ENCODE measurements around the gene LYPD6B.

The LYPD6B gene

DNA sequence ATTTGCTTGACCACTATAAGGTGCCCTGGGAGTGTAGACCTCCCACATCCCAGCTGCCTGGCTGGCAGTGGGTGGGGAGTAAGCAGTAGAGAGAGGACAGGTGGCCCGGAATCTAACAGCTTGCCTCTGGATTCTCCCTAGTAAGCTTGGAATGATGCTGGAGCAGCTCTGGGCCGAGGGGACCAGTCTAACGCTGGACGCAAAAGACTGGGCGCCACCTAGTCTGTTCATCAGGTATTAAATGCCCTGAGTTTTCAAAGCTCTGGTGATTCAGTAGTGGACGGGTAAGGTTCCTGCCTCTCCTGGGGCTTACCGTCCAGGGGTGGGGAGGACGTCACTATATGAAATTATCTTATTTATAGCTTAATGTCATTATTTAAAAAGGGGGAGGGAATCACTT, 648 bp upstream of the LYPD6B start:
- no peak for DNase-seq (ENCODE audit: low read depth)
- TF ChIP-seq, protein P1, sequence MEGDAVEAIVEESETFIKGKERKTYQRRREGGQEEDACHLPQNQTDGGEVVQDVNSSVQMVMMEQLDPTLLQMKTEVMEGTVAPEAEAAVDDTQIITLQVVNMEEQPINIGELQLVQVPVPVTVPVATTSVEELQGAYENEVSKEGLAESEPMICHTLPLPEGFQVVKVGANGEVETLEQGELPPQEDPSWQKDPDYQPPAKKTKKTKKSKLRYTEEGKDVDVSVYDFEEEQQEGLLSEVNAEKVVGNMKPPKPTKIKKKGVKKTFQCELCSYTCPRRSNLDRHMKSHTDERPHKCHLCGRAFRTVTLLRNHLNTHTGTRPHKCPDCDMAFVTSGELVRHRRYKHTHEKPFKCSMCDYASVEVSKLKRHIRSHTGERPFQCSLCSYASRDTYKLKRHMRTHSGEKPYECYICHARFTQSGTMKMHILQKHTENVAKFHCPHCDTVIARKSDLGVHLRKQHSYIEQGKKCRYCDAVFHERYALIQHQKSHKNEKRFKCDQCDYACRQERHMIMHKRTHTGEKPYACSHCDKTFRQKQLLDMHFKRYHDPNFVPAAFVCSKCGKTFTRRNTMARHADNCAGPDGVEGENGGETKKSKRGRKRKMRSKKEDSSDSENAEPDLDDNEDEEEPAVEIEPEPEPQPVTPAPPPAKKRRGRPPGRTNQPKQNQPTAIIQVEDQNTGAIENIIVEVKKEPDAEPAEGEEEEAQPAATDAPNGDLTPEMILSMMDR (IDR thresholded peaks at IDR 0.05; ENCODE audit: low read depth, low read length, missing control alignments): no peak
- peak overlapping the region; percentile 72; the same call in 1 of the 2 replicates for H3K4me3 ChIP-seq (ENCODE audit: low read depth, low read length)

DNA sequence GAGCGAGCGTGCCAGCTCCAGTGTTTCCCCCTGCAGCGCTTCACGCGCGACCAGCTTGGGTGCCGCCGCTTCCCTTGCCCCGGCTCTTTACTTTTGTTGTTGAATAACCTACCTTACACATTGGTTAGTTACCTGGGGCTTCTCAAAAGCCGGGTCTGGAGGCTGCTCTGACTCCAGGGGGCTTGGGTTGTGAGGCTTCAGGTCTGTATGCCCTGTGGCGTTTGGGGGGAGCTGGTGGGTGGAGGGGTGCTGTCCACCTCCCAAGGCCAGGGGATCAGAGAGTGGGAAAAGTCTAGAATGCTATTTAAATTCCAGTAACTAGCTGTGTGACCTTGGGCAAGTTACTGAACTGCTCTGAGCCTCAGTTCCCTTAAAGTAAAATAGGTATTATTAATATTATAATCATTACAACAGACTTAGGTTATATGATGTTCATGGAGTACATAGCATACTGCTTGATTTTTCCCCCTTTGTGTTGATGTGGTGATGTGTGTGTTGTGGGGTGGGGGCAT, 770 bp downstream of the LYPD6B start:
- TF ChIP-seq, protein P1 (IDR thresholded peaks at IDR 0.05; ENCODE audit: low read depth, low read length, missing control alignments): no peak
- no peak for DNase-seq (ENCODE audit: low read depth)
- H3K4me3 ChIP-seq (ENCODE audit: low read depth, low read length): peak overlapping the region; percentile 72

DNA sequence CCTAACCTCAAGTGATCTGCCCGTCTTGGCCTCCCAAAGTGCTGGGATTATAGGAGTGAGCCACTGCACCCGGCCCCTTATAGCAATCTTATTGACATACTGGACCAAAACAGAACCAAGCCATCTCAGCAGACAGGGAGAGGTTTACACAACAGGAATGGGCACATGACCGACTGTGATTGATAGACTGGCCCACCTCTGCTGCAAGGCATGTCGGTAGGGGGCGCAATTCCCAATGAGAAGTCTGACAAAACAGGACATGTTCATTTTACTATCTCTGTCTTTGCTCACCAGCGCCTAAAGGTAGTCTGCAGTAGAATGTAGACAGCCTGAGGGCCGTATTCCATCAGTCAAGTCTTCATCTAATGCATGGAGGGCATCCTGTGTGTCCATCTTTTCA, 2.0 kb downstream of the LYPD6B start:
- no peak overlapping the region for H3K4me3 ChIP-seq (ENCODE audit: low read depth, low read length)
- DNase-seq (ENCODE audit: low read depth): peak; percentile 49
- TF ChIP-seq, protein P1 (IDR thresholded peaks at IDR 0.05; ENCODE audit: low read depth, low read length, missing control alignments): peak; percentile 88

DNA sequence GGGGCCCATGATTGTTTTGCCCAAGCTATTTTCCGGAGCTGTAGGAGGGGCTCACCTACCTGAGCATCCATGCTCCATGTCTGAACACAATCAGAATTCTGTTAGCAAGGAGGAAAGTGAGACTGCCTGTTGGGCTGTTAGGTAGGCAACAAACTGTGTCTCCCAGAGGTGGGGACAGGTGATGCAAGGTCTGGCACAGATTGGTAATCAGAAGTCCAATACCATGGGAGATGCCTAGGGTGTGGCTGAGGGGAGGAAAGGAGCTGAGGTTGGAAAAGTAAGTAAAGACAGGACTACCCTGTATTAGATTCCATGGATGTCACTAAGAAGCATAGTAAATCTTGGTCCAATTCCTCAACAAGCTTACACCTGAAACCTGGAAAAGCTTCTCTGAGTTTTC, 3.0 kb downstream of the LYPD6B start:
- no peak for DNase-seq (ENCODE audit: low read depth)
- TF ChIP-seq, protein P1 (IDR thresholded peaks at IDR 0.05; ENCODE audit: low read depth, low read length, missing control alignments): no peak
- no peak overlapping the region for H3K4me3 ChIP-seq (ENCODE audit: low read depth, low read length)

DNA sequence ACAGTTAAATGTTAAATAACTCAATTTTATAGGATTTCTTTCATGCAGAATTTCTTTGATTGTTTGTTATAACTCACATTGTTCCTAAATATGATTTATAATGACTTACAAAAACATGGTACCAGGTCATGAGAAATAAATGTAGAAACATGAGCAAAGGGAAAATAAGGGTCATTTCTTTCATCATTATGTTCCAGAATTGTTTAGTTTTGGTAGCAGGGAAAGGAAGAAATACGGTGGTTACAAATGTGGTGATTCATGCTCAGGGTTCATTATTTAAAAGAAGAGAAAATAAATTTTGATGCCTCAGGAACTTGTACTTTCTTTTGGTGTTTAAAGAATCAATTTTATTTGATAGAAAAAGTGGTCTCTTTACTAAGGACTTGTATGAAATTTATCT, 4.4 kb downstream of the LYPD6B start:
- no peak for DNase-seq (ENCODE audit: low read depth)
- H3K4me3 ChIP-seq (ENCODE audit: low read depth, low read length): no peak overlapping the region
- TF ChIP-seq, protein P1 (IDR thresholded peaks at IDR 0.05; ENCODE audit: low read depth, low read length, missing control alignments): no peak

DNA sequence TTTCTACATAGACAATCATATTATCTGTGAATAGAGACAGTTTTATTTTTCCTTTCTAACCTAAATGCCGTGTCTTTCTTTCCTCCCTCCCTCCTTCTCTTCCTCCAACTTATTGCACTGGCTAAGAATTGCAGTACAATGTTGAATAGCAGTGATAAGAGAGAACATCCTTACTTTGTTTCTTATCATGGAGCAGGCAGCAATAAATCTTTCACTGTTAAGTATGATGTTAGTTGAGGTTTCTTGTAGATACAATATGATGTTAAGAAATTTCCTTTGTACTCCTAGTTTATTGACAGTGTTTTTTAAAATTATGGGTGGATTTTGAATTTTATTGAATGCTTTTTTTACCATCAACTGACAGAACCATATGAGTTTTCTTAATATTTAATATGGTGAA, 6.0 kb downstream of the LYPD6B start:
- TF ChIP-seq, protein P1 (IDR thresholded peaks at IDR 0.05; ENCODE audit: low read depth, low read length, missing control alignments): no peak
- H3K4me3 ChIP-seq (ENCODE audit: low read depth, low read length): no peak overlapping the region
- no peak for DNase-seq (ENCODE audit: low read depth)

DNA sequence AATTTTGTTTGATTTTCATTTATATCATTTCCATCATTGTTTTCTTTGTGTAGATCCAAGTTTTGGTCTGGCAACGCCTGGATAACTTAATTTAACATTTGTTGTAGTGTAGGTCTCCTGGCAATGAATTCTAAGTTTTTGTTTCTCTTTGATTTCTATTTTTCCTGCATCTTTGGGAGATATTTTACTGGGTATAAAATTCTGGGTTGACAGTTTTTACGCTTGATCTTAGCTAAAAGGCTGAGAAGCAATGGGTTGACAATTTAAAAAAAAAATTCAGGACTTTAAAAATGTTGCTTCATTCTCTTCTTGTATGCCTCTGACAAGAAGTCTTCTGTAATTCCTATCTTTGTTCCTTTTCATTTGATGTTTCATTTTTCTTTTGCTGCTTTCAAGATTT, 8.6 kb downstream of the LYPD6B start:
- DNase-seq (ENCODE audit: low read depth): no peak
- TF ChIP-seq, protein P1 (IDR thresholded peaks at IDR 0.05; ENCODE audit: low read depth, low read length, missing control alignments): no peak

More for the DNA sequence above, 8.6 kb downstream of the LYPD6B start:
- no peak overlapping the region for H3K4me3 ChIP-seq (ENCODE audit: low read depth, low read length)
